Activated T-helper 9 cell treated with anti-CD3 and anti-CD28 coated beads, Interleukin-2, amount 50 U/mL, for 16 hours (primary cell): ENCODE results near the gene FUT6.
"Not testable (repeated sequence)": the region's sequence is repeated elsewhere in the genome, so short reads cannot be mapped to it uniquely, and the experiment has no call there.

Experiments used
- DNase-seq: peaks from one replicate; pipeline ENCODE4 v3.0.0-alpha.2; 2020; ENCODE audit warnings: low read depth

The FUT6 gene

GRCh38 chr19:5785423-5785822 is 54.1 kb downstream of the FUT6 start:
- DNase-seq = no peak

GRCh38 chr19:5784581-5785147 is 54.8 kb downstream of the FUT6 start, which contains the start of gene PRR22:
TSS of gene PRR22 (minus strand) at chr19:5784746. CDS start at chr19:5784660, 86 bp downstream.
- no peak for DNase-seq

- DNase-seq = no peak
These were observed 56.3 kb downstream of the FUT6 start for GRCh38 chr19:5782945-5783919.

GRCh38 chr19:5782322-5782721 is 57.2 kb downstream of the FUT6 start:
- DNase-seq = no peak

- not testable (repeated sequence) for DNase-seq
These were observed 58.6 kb downstream of the FUT6 start for GRCh38 chr19:5780916-5781315.
